IMR-90 (cell line): ENCODE data around the gene PSMG4. TPM values are rescaled to one million over a fixed set of nuclear protein-coding genes. Genes with fewer than 3 reads are reported as not detected.

Experiments
- ATAC-seq: fragments of 200-7000 bp; cut with Tn5 transposase; 2 replicates; pipeline ENCODE4 v1.9.1; 2020; ENCODE audit warnings: low read depth, mild to moderate bottlenecking, moderate library complexity
- BruUV-seq: library from RNA; stranded (reverse); fragments of 400-500 nt; replicated peaks from 2 replicates; lab custom pipeline; 2021; lab: Mats Ljungman, UMichigan
- CTCF ChIA-PET: fragments of 300-600 bp; formaldehyde crosslinking; extraction: SDS; loops from one replicate; lab custom pipeline; 2021; ENCODE audit warnings: antibody characterized with exemption; lab: Yijun Ruan, JAX
- POLR2A ChIA-PET: fragments of 300-600 bp; sonication (Branson Sonifier 250); formaldehyde crosslinking; loops from one replicate; lab custom pipeline; 2022; ENCODE audit warnings: antibody characterized with exemption; ENCODE audit not compliant: unreplicated experiment; lab: Charles Lee
- DNase-seq: peaks from one replicate; pipeline ENCODE4 v3.0.0; 2013
- H2AFZ ChIP-seq: replicated peaks from 2 replicates; pipeline ENCODE3; 2013; ENCODE audit warnings: low read length, mild to moderate bottlenecking; ENCODE audit not compliant: poor library complexity
- H2AK5ac ChIP-seq: 2 replicates; pipeline ENCODE4 v1.6.1; 2013; ENCODE audit warnings: low read depth, low read length, inconsistent platforms
- H2AK9ac ChIP-seq: replicated peaks from 2 replicates; pipeline ENCODE3; 2013; ENCODE audit warnings: mild to moderate bottlenecking, low read depth, low read length, moderate library complexity; ENCODE audit not compliant: poor library complexity
- H2BK120ac ChIP-seq: 2 replicates; pipeline ENCODE4 v1.6.1; 2013; ENCODE audit warnings: low read depth, low read length, inconsistent platforms
- H2BK15ac ChIP-seq: 3 replicates; pipeline ENCODE4 v1.6.1; 2013; ENCODE audit warnings: low read depth, low read length, inconsistent platforms
- H2BK20ac ChIP-seq: 2 replicates; pipeline ENCODE4 v1.6.1; 2013; ENCODE audit warnings: low read depth, mild to moderate bottlenecking, inconsistent platforms, low read length, moderate library complexity
- H2BK5ac ChIP-seq: 2 replicates; pipeline ENCODE4 v1.6.1; 2013; ENCODE audit warnings: mild to moderate bottlenecking, low read depth, low read length, inconsistent platforms; ENCODE audit not compliant: poor library complexity, severe bottlenecking
- H3K14ac ChIP-seq: replicated peaks from 2 replicates; pipeline ENCODE4 v1.6.1; 2013; ENCODE audit warnings: low read depth, low read length, inconsistent platforms
- H3K18ac ChIP-seq: 2 replicates; pipeline ENCODE4 v1.6.1; 2013; ENCODE audit warnings: low read depth, low read length, control low read depth
- H3K23ac ChIP-seq: 2 replicates; pipeline ENCODE4 v1.6.1; 2013; ENCODE audit warnings: low read depth, low read length, inconsistent platforms
- H3K27ac ChIP-seq: 2 replicates; pipeline ENCODE4 v1.5.1; 2013; ENCODE audit warnings: mild to moderate bottlenecking, control low read depth, low read length; ENCODE audit not compliant: insufficient read depth
- H3K27me3 ChIP-seq: 2 replicates; pipeline ENCODE4 v1.6.1; 2013; ENCODE audit warnings: low read length; ENCODE audit not compliant: control insufficient read depth, insufficient read depth
- H3K36me3 ChIP-seq: 2 replicates; pipeline ENCODE4 v1.6.1; 2013; ENCODE audit warnings: low read length, mixed read lengths; ENCODE audit not compliant: control insufficient read depth, insufficient read depth
- H3K4ac ChIP-seq: 2 replicates; pipeline ENCODE4 v1.6.1; 2013; ENCODE audit warnings: low read depth, low read length, inconsistent platforms
- H3K4me1 ChIP-seq: 2 replicates; pipeline ENCODE4 v1.6.1; 2013; ENCODE audit warnings: low read length, mixed read lengths; ENCODE audit not compliant: control insufficient read depth, insufficient read depth
- H3K4me2 ChIP-seq: 2 replicates; pipeline ENCODE4 v1.6.1; 2013; ENCODE audit warnings: low read depth, mild to moderate bottlenecking, control low read depth, low read length, moderate library complexity
- H3K4me3 ChIP-seq: 2 replicates; pipeline ENCODE4 v1.5.1; 2013; ENCODE audit warnings: low read depth, mild to moderate bottlenecking, control low read depth, low read length, moderate library complexity; ENCODE audit not compliant: insufficient read depth
- H3K56ac ChIP-seq: 2 replicates; pipeline ENCODE4 v1.6.1; 2013; ENCODE audit warnings: low read length, inconsistent platforms; ENCODE audit not compliant: insufficient read depth; ENCODE audit errors: extremely low read depth
- H3K79me1 ChIP-seq, 2 experiments: 2 replicates each; pipeline ENCODE4 v1.6.1; 2013; ENCODE audit warnings: low read length in 2 of 2, inconsistent platforms in 1 of 2, low read depth in 1 of 2
- H3K9ac ChIP-seq: 2 replicates; pipeline ENCODE4 v1.6.1; 2013; ENCODE audit warnings: low read depth, low read length, control low read depth
- H3K9me1 ChIP-seq: 2 replicates; pipeline ENCODE4 v1.6.1; 2013; ENCODE audit warnings: low read length, inconsistent platforms; ENCODE audit not compliant: insufficient read depth
- H3K9me3 ChIP-seq: 2 replicates; pipeline ENCODE4 v1.6.1; 2013; ENCODE audit warnings: low read length; ENCODE audit not compliant: control insufficient read depth, insufficient read depth
- H4K20me1 ChIP-seq: 2 replicates; pipeline ENCODE4 v1.6.1; 2013; ENCODE audit warnings: low read length, inconsistent platforms; ENCODE audit not compliant: insufficient read depth
- H4K5ac ChIP-seq: 2 replicates; pipeline ENCODE4 v1.6.1; 2013; ENCODE audit warnings: mild to moderate bottlenecking, low read depth, low read length, control low read depth
- H4K8ac ChIP-seq, 2 experiments: 2 replicates each; pipeline ENCODE4 v1.6.1; 2013; ENCODE audit warnings: low read depth in 2 of 2, low read length in 2 of 2, control low read depth in 1 of 2, inconsistent platforms in 1 of 2
- H4K91ac ChIP-seq: 2 replicates; pipeline ENCODE4 v1.6.1; 2013; ENCODE audit warnings: low read depth, low read length, inconsistent platforms; ENCODE audit not compliant: insufficient read depth
- CEBPB ChIP-seq: IDR thresholded peaks from 2 replicates; pipeline ENCODE4 v1.6.1; 2012; ENCODE audit warnings: low read depth, low read length, improper control_type of control experiment
- CHD1 ChIP-seq: IDR thresholded peaks from 2 replicates; pipeline ENCODE4 v1.6.1; 2012; ENCODE audit warnings: low read depth, low read length, improper control_type of control experiment
- FOS ChIP-seq: fragments of 150-350 bp; IDR thresholded peaks from 2 replicates; pipeline ENCODE4 v1.6.1; 2016; ENCODE audit warnings: low read depth, low read length
- NFE2L2 ChIP-seq: fragments of 150-350 bp; IDR thresholded peaks from 2 replicates; pipeline ENCODE4 v1.6.1; 2016; ENCODE audit warnings: low read depth, mild to moderate bottlenecking, low read length
- POLR2A ChIP-seq: IDR thresholded peaks from 2 replicates; pipeline ENCODE4 v1.6.1; 2012; ENCODE audit warnings: mild to moderate bottlenecking, low read depth, low read length
- RCOR1 ChIP-seq: IDR thresholded peaks from 2 replicates; pipeline ENCODE4 v1.6.1; 2012; ENCODE audit warnings: mild to moderate bottlenecking, low read length, improper control_type of control experiment; ENCODE audit not compliant: insufficient replicate concordance
- SMC3 ChIP-seq: fragments of 150-350 bp; IDR thresholded peaks from 2 replicates; pipeline ENCODE4 v1.6.1; 2016; ENCODE audit warnings: low read depth, mild to moderate bottlenecking, antibody characterized with exemption, low read length, moderate library complexity
- WGBS, 2 experiments: methylation state at CpG; one replicate each; pipeline versions ENCODE4 v1.1.5 to v1.1.7; 2013; ENCODE audit warnings: missing lambda C conversion rate in 2 of 2; ENCODE audit not compliant: insufficient read length in 1 of 2; ENCODE audit errors: extremely low coverage in 2 of 2; 5-methylcytosine and 5-hydroxymethylcytosine counted together
- dilution Hi-C: fragments of 300-500 bp; cut with HindIII; formaldehyde crosslinking; loops from one replicate; pipeline ENCODE4 v1.14.3; 2018; ENCODE audit warnings: low sequenced_read_pairs; ENCODE audit not compliant: unreplicated experiment
- in situ Hi-C: fragments of 300-500 bp; cut with MboI; formaldehyde crosslinking; loops from 3 replicates; pipeline ENCODE4 v1.14.3; 2019; ENCODE audit warnings: low sequenced_read_pairs, inconsistent platforms, mixed read lengths
- intact Hi-C: fragments of 100-400 bp; cut with micrococcal nuclease; formaldehyde crosslinking; loops from 2 replicates; pipeline ENCODE4 v1.10.0; 2022
- polyA plus RNA-seq, 3 experiments: library from polyadenylated mRNA; depleted of rRNA; stranded (reverse); fragments of >200 nt; gene quantifications; 2 replicates each; pipeline ENCODE4 v1.2.3, GENCODE V29; 2012; ENCODE audit warnings: low replicate concordance in 1 of 3
- total RNA-seq: library from RNA; depleted of rRNA; stranded (reverse); fragments of >200 nt; gene quantifications from 2 replicates; pipeline ENCODE4 v1.2.3, GENCODE V29; 2012
- TF ChIP-seq, protein P1 (sequence below): fragments of 150-350 bp; IDR thresholded peaks from 2 replicates; pipeline ENCODE4 v1.6.1; 2016; ENCODE audit warnings: low read depth, mild to moderate bottlenecking, low read length, moderate library complexity, borderline replicate concordance
- TF ChIP-seq, protein P2 (sequence below): conservative IDR thresholded peaks from 2 replicates; pipeline ENCODE4 v1.5.1; 2012; ENCODE audit warnings: mild to moderate bottlenecking, low read depth, low read length, improper control_type of control experiment
- TF ChIP-seq, protein P3 (sequence below): fragments of 150-350 bp; IDR thresholded peaks from 2 replicates; pipeline ENCODE4 v1.6.1; 2017; ENCODE audit warnings: mild to moderate bottlenecking, antibody characterized with exemption, low read length, low read depth

PSMG4 gene
- total and polyA plus RNA-seq, 2 of the 4 experiments (the other 2 are of a cell fraction) = 5.6 to 13.4 TPM

DNA sequence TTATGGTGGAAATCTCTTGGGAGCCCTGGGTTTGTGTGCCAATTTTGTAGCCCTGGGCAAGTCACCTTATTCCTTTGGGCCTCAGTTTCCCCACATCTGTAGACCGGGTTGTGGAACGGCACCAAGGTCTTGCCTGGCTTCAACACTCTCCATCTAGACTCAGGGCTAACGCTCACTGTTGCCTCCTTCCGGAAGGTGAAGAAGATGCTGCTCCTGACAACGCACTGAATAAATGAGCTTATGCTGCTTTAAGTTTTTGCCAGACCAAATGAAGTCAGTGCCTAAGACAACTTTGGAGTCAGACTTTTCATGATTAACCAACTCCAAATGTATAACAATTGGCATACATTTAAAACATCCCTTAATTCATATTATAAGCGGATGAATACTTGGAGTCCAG is 53.1 kb downstream of the PSMG4 start:
- Histone ChIP-seq H2BK15ac (no peak overlapping the region), H3K23ac (no peak overlapping the region), H3K36me3 (no peaks in the 10 kb centered on the region), H2BK5ac (no peak overlapping the region), H3K4me1 (no peaks in the 10 kb centered on the region), H3K27ac (no peak overlapping the region), H3K4me3 (no peak overlapping the region), H3K9me3 (no peaks in the 10 kb centered on the region), H2BK120ac (no peak overlapping the region), H3K14ac (no peak overlapping the region), H2AK9ac (no peak overlapping the region), H3K79me1 (no peaks in the 10 kb centered on the region), H2AK5ac (no peak overlapping the region), H3K18ac (no peak overlapping the region), H4K5ac (no peak overlapping the region), H4K20me1 (no peaks in the 10 kb centered on the region), H3K9ac (no peak overlapping the region), H4K91ac (no peak overlapping the region), H3K56ac (no peak overlapping the region), H2AFZ (no peak overlapping the region), H3K9me1 (0 out of 2 replicates have a peak, but pooled peaks cover 2% of the 10 kb centered on the region), H2BK20ac (no peak overlapping the region), H3K4ac (no peak overlapping the region), H3K27me3 (peaks cover 34% of the 10 kb centered on the region), H3K4me2 (no peak overlapping the region), H4K8ac (no peak overlapping the region)
- ATAC-seq (no peak), DNase-seq (no peak)
- intact Hi-C loops = no loop called here
- dilution Hi-C loops = no loop called here
- BruUV-seq = no TSS peak
- 87% methylated on average over 5 of the region's 6 CpGs; no CpG with 5 or more reads in 1 of the 2 experiments for WGBS, 2 experiments
- in situ Hi-C loops = no loop called here
- TF ChIP-seq NFE2L2 = no peak
- TF ChIP-seq, protein P1, sequence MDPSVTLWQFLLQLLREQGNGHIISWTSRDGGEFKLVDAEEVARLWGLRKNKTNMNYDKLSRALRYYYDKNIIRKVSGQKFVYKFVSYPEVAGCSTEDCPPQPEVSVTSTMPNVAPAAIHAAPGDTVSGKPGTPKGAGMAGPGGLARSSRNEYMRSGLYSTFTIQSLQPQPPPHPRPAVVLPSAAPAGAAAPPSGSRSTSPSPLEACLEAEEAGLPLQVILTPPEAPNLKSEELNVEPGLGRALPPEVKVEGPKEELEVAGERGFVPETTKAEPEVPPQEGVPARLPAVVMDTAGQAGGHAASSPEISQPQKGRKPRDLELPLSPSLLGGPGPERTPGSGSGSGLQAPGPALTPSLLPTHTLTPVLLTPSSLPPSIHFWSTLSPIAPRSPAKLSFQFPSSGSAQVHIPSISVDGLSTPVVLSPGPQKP = no peak
- TF ChIP-seq, protein P2, sequence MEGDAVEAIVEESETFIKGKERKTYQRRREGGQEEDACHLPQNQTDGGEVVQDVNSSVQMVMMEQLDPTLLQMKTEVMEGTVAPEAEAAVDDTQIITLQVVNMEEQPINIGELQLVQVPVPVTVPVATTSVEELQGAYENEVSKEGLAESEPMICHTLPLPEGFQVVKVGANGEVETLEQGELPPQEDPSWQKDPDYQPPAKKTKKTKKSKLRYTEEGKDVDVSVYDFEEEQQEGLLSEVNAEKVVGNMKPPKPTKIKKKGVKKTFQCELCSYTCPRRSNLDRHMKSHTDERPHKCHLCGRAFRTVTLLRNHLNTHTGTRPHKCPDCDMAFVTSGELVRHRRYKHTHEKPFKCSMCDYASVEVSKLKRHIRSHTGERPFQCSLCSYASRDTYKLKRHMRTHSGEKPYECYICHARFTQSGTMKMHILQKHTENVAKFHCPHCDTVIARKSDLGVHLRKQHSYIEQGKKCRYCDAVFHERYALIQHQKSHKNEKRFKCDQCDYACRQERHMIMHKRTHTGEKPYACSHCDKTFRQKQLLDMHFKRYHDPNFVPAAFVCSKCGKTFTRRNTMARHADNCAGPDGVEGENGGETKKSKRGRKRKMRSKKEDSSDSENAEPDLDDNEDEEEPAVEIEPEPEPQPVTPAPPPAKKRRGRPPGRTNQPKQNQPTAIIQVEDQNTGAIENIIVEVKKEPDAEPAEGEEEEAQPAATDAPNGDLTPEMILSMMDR = no peak
- no peak for TF ChIP-seq RCOR1
- no peak for TF ChIP-seq FOS
- no peak for TF ChIP-seq POLR2A
- no peak for TF ChIP-seq CEBPB
- no peak for TF ChIP-seq SMC3
- TF ChIP-seq CHD1 = no peak
- TF ChIP-seq, protein P3, sequence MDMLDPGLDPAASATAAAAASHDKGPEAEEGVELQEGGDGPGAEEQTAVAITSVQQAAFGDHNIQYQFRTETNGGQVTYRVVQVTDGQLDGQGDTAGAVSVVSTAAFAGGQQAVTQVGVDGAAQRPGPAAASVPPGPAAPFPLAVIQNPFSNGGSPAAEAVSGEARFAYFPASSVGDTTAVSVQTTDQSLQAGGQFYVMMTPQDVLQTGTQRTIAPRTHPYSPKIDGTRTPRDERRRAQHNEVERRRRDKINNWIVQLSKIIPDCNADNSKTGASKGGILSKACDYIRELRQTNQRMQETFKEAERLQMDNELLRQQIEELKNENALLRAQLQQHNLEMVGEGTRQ = no peak
- ChIA-PET POLR2A (no interaction called here), CTCF (no interaction called here)
